HG03159 (cell line): ENCODE results near the gene MUC5B.

ENCODE experiments used
- ATAC-seq: cut with Tn5 transposase; IDR thresholded peaks from one replicate; pipeline ENCODE4 v1.9.1; 2021; ENCODE audit warnings: mild to moderate bottlenecking, moderate library complexity; ENCODE audit not compliant: unreplicated experiment

Gene MUC5B

DNA sequence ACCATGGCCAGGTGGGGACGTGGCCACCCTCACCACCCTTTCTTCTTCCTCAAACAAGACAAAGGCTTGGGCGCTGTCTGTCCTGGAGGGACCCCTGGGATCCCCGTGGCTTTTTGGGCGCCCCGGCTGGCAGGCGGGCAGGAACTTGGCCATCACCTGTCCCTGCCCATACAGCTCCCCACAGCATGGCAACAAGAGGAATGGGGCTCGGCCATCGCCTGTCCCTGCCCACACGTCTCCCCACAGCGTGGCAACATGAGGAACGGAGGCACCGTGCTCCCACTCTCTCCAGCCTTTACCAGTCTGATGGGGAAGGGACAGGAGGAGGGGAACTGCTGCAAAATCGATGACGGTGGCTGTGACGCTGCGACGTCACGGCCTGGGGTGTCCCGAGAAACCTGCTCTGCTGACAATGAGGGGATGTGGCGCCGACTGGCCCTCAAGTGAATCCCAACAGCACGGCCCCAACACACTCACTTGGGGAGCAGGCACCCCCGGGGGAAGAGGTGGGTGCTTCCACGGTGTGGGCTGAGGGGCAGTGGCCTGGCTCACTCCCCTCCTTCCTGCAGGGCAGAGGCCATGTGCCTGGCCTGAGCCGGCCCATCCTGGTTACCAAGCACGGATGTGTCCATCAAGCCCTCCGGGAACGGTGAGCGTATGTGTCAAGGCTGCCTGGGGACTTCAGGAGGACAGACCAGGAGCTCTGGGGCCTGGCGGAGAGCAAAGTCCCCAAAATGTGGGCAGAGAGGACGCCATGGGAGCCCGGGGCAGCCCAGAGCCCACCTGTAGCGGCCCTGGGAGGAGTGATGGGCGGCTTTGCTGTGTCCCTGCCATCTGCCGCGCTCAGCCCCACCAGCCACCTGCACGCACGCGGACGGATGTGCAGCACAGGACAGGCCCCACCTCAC is 56.2 kb downstream of the MUC5B start:
- no peak for ATAC-seq

- no peak for ATAC-seq
Observed at GRCh38 chr11:1279674-1280055, 56.8 kb downstream of the MUC5B start.

- no peak for ATAC-seq
Observed at GRCh38 chr11:1280116-1281035, 57.5 kb downstream of the MUC5B start.

DNA sequence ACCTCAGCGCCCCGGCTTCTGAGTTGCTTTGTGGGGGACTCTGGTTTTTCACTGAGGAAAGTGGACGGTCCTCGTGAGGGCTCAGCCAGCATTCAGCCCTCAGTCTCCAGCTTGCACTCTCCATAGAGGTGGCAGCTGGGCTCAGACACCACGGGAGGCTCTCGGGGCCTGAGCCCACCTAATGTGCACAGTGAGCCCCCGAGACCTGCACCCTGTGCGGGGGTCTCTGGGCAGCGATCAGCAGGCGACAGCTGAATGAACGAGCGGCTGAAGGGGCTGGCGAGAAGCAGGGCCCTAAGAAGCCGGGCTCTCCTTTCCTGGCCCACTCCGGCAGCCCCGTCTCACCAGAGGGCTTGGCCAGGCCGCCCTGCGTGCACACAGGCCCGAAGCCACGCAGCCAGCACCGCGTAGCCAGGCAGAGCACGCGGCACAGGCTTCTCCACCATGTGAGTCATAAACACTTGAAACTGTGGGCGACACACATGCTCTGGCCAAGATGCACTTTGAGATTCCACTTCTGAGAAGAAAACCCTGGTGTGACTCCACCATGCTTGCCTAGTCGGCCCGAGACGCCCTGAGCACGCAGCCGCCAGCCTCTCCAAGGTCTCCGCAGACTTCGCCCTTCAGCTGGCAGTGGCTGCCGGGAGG is 58.6 kb downstream of the MUC5B start:
- ATAC-seq: no peak

- no peak for ATAC-seq
Observed at GRCh38 chr11:1281974-1282365, 59.1 kb downstream of the MUC5B start.

- ATAC-seq: no peak
Observed at GRCh38 chr11:1283091-1283511, 60.2 kb downstream of the MUC5B start.

GRCh38 chr11:1283906-1284305 is 61.0 kb downstream of the MUC5B start:
- ATAC-seq: no peak

GRCh38 chr11:1285316-1285744 is 62.5 kb downstream of the MUC5B start:
- no peak for ATAC-seq

- no peak for ATAC-seq
Observed at GRCh38 chr11:1285876-1286275, 63.0 kb downstream of the MUC5B start.

GRCh38 chr11:1287928-1288327 is 65.1 kb downstream of the MUC5B start:
- ATAC-seq: no peak

DNA sequence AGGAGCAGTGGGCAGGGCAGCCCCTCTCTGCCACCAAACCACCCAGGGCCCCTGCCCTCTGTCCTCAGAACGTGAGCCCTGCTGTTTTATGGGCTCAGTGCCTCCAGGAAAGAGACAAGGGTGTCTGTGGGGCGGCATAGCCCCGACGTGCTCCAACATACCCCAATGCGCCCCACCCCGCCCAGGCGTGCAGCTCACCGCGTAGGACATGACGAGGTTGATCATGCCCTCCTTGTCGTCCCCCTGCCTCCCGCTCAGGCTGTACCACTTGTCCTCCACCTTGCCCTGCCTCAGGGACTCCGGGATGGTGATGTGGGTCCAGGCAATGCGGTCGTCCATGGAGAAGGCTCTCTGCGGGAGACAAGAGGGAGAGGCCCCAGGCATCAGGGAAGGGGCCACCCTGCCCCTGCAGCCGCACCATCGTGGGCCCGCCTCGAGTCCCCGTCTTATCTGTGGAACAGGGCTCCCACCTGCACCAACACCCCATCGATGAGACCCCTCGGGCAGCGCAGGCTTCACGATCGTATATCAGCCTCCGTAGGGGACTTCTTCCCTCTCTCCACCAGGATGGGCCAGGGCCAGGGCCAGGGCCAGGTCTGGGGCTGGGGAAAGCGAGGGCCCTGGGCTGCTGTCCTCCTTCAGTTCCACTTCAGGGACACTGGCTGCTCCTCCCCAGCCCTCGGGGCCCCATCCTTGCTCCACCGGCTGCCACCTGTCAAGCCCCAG is 65.7 kb downstream of the MUC5B start:
- ATAC-seq: no peak

DNA sequence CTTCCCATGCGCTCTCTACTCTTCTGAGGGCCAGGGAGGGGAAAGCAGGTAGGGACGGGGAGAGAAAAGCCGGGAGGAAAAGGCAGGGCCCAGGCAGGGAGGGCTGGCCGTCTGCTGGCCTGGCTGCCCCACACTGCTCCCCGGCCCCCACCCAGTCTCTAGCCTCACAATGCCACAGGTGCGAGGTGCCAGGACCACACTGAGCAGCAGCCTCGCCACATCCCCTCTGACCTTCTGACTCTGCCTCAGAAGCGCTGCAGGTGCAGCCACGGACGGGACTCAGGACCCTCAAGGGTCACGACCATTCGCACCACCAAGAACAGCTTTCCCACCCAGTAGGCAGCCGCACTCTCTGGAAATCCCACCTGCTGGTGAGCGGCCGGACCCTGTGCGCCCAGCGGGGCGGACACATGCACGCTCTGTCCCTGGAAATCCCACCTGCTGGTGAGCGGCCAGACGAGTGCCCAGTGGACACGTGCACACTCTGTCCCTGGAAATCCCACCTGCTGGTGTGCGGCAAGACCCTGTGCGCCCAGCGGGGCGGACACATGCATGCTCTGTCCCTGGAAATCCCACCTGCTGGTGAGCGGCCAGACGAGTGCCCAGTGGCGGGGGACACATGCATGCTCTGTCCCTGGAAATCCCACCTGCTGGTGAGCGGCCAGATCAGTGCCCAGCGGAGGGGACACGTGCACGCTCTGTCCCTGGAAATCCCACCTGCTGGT is 66.5 kb downstream of the MUC5B start:
- ATAC-seq: no peak

DNA sequence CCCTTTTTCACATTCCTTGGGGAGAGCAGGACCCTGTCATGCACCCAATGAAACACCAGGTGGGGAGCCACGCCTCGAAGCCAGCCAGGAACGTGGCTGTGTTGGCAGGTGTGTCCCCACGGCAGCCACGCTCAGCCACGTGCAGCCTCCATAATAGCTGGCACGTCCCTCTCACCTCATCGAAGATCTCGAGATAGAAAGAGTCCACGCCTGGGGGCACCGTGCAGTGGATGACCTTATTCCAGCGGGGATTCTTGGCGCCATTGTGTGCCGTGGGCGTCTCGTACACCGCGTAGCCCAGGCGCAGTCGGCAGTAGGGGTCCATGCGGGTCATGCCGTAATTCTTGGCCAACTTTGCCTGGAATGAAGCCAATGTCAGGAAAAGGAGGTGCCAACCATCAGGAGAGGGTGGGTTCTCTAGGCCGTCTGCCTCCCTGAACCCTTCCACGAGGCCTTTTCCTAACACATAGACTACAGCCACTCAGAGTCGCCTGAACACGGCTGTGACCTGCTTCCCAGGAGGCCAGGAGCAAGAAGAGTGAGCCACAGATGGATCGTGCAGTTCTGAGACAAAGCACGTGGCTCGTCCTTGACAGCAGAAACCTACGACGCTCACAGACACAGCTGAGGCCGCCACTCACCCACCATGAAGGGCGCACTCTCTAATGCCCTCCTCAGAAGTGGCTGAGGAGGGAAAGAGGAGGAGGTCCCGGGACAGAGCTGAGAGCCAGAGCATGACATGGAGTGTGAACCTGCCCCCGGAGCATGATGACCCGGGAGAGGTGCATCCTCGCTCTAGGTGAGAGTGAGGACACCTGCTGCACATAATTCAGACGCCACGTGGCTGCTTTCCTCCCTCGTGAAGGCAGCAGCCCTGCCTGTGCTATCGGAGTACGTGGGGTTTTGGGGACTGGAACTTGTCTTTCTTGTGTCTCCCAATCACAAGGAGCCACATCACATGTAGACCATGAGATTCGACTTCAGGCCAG is 67.5 kb downstream of the MUC5B start:
- no peak for ATAC-seq

DNA sequence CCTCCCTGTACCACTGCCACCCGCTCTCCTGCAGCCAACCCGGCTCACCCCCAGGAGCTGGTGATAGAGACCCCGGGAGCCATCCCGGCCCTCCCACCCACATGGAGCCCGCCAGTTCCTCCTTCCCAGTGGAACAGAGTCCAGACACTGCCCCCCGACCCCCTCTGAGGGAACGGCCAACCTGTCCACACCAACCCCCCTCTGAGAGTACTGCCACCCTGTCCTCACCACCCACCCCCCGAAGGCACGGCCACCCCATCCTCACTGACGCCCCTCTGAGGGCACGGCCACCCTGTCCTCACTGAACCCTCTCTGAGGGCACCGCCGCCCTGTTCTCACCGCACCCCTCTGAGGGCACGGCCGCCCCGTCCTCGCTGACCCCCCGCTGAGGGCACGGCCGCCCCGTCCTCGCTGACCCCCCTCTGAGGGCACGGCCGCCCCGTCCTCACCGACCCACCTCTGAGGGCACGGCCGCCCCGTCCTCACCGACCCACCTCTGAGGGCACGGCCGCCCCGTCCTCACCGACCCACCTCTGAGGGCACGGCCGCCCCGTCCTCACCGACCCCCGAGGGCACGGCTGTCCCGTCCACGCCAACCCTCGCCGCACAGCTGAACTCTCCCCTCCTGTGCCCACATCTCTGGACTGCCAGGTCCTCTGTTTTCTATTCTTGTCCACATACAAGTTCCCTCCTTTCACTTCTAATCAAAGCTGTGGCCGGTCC is 68.6 kb downstream of the MUC5B start:
- ATAC-seq: no peak

- ATAC-seq: no peak
Observed at GRCh38 chr11:1292018-1292643, 69.3 kb downstream of the MUC5B start.

- no peak for ATAC-seq
Observed at GRCh38 chr11:1292644-1293618, 70.1 kb downstream of the MUC5B start.
